IMR-90 (cell line): ENCODE measurements around the gene EXOC2. TPM values are rescaled to one million over a fixed set of nuclear protein-coding genes. Genes with fewer than 3 reads are reported as not detected.

Experiments
- ATAC-seq: fragments of 200-7000 bp; cut with Tn5 transposase; 2 replicates; pipeline ENCODE4 v1.9.1; 2020; ENCODE audit warnings: low read depth, mild to moderate bottlenecking, moderate library complexity
- BruUV-seq: library from RNA; stranded (reverse); fragments of 400-500 nt; replicated peaks from 2 replicates; lab custom pipeline; 2021; lab: Mats Ljungman, UMichigan
- CTCF ChIA-PET: fragments of 300-600 bp; formaldehyde crosslinking; extraction: SDS; loops from one replicate; lab custom pipeline; 2021; ENCODE audit warnings: antibody characterized with exemption; lab: Yijun Ruan, JAX
- POLR2A ChIA-PET: fragments of 300-600 bp; sonication (Branson Sonifier 250); formaldehyde crosslinking; loops from one replicate; lab custom pipeline; 2022; ENCODE audit warnings: antibody characterized with exemption; ENCODE audit not compliant: unreplicated experiment; lab: Charles Lee
- DNase-seq: peaks from one replicate; pipeline ENCODE4 v3.0.0; 2013
- H2AFZ ChIP-seq: replicated peaks from 2 replicates; pipeline ENCODE3; 2013; ENCODE audit warnings: low read length, mild to moderate bottlenecking; ENCODE audit not compliant: poor library complexity
- H2AK5ac ChIP-seq: 2 replicates; pipeline ENCODE4 v1.6.1; 2013; ENCODE audit warnings: low read depth, low read length, inconsistent platforms
- H2AK9ac ChIP-seq: replicated peaks from 2 replicates; pipeline ENCODE3; 2013; ENCODE audit warnings: mild to moderate bottlenecking, low read depth, low read length, moderate library complexity; ENCODE audit not compliant: poor library complexity
- H2BK120ac ChIP-seq: 2 replicates; pipeline ENCODE4 v1.6.1; 2013; ENCODE audit warnings: low read depth, low read length, inconsistent platforms
- H2BK15ac ChIP-seq: 3 replicates; pipeline ENCODE4 v1.6.1; 2013; ENCODE audit warnings: low read depth, low read length, inconsistent platforms
- H2BK20ac ChIP-seq: 2 replicates; pipeline ENCODE4 v1.6.1; 2013; ENCODE audit warnings: low read depth, mild to moderate bottlenecking, inconsistent platforms, low read length, moderate library complexity
- H2BK5ac ChIP-seq: 2 replicates; pipeline ENCODE4 v1.6.1; 2013; ENCODE audit warnings: mild to moderate bottlenecking, low read depth, low read length, inconsistent platforms; ENCODE audit not compliant: poor library complexity, severe bottlenecking
- H3K14ac ChIP-seq: replicated peaks from 2 replicates; pipeline ENCODE4 v1.6.1; 2013; ENCODE audit warnings: low read depth, low read length, inconsistent platforms
- H3K18ac ChIP-seq: 2 replicates; pipeline ENCODE4 v1.6.1; 2013; ENCODE audit warnings: low read depth, low read length, control low read depth
- H3K23ac ChIP-seq: 2 replicates; pipeline ENCODE4 v1.6.1; 2013; ENCODE audit warnings: low read depth, low read length, inconsistent platforms
- H3K27ac ChIP-seq: 2 replicates; pipeline ENCODE4 v1.5.1; 2013; ENCODE audit warnings: mild to moderate bottlenecking, control low read depth, low read length; ENCODE audit not compliant: insufficient read depth
- H3K27me3 ChIP-seq: 2 replicates; pipeline ENCODE4 v1.6.1; 2013; ENCODE audit warnings: low read length; ENCODE audit not compliant: control insufficient read depth, insufficient read depth
- H3K36me3 ChIP-seq: 2 replicates; pipeline ENCODE4 v1.6.1; 2013; ENCODE audit warnings: low read length, mixed read lengths; ENCODE audit not compliant: control insufficient read depth, insufficient read depth
- H3K4ac ChIP-seq: 2 replicates; pipeline ENCODE4 v1.6.1; 2013; ENCODE audit warnings: low read depth, low read length, inconsistent platforms
- H3K4me1 ChIP-seq: 2 replicates; pipeline ENCODE4 v1.6.1; 2013; ENCODE audit warnings: low read length, mixed read lengths; ENCODE audit not compliant: control insufficient read depth, insufficient read depth
- H3K4me2 ChIP-seq: 2 replicates; pipeline ENCODE4 v1.6.1; 2013; ENCODE audit warnings: low read depth, mild to moderate bottlenecking, control low read depth, low read length, moderate library complexity
- H3K4me3 ChIP-seq: 2 replicates; pipeline ENCODE4 v1.5.1; 2013; ENCODE audit warnings: low read depth, mild to moderate bottlenecking, control low read depth, low read length, moderate library complexity; ENCODE audit not compliant: insufficient read depth
- H3K56ac ChIP-seq: 2 replicates; pipeline ENCODE4 v1.6.1; 2013; ENCODE audit warnings: low read length, inconsistent platforms; ENCODE audit not compliant: insufficient read depth; ENCODE audit errors: extremely low read depth
- H3K79me1 ChIP-seq, 2 experiments: 2 replicates each; pipeline ENCODE4 v1.6.1; 2013; ENCODE audit warnings: low read length in 2 of 2, inconsistent platforms in 1 of 2, low read depth in 1 of 2
- H3K9ac ChIP-seq: 2 replicates; pipeline ENCODE4 v1.6.1; 2013; ENCODE audit warnings: low read depth, low read length, control low read depth
- H3K9me1 ChIP-seq: 2 replicates; pipeline ENCODE4 v1.6.1; 2013; ENCODE audit warnings: low read length, inconsistent platforms; ENCODE audit not compliant: insufficient read depth
- H3K9me3 ChIP-seq: 2 replicates; pipeline ENCODE4 v1.6.1; 2013; ENCODE audit warnings: low read length; ENCODE audit not compliant: control insufficient read depth, insufficient read depth
- H4K20me1 ChIP-seq: 2 replicates; pipeline ENCODE4 v1.6.1; 2013; ENCODE audit warnings: low read length, inconsistent platforms; ENCODE audit not compliant: insufficient read depth
- H4K5ac ChIP-seq: 2 replicates; pipeline ENCODE4 v1.6.1; 2013; ENCODE audit warnings: mild to moderate bottlenecking, low read depth, low read length, control low read depth
- H4K8ac ChIP-seq, 2 experiments: 2 replicates each; pipeline ENCODE4 v1.6.1; 2013; ENCODE audit warnings: low read depth in 2 of 2, low read length in 2 of 2, control low read depth in 1 of 2, inconsistent platforms in 1 of 2
- H4K91ac ChIP-seq: 2 replicates; pipeline ENCODE4 v1.6.1; 2013; ENCODE audit warnings: low read depth, low read length, inconsistent platforms; ENCODE audit not compliant: insufficient read depth
- BHLHE40 ChIP-seq: fragments of 150-350 bp; IDR thresholded peaks from 2 replicates; pipeline ENCODE4 v1.6.1; 2016; ENCODE audit warnings: mild to moderate bottlenecking, low read depth, low read length
- CHD1 ChIP-seq: IDR thresholded peaks from 2 replicates; pipeline ENCODE4 v1.6.1; 2012; ENCODE audit warnings: low read depth, low read length, improper control_type of control experiment
- FOS ChIP-seq: fragments of 150-350 bp; IDR thresholded peaks from 2 replicates; pipeline ENCODE4 v1.6.1; 2016; ENCODE audit warnings: low read depth, low read length
- MAFK ChIP-seq: IDR thresholded peaks from 2 replicates; pipeline ENCODE4 v1.6.1; 2012; ENCODE audit warnings: low read depth, low read length, improper control_type of control experiment
- MAZ ChIP-seq: IDR thresholded peaks from 2 replicates; pipeline ENCODE4 v1.6.1; 2012; ENCODE audit warnings: low read depth, mild to moderate bottlenecking, low read length, improper control_type of control experiment, moderate library complexity, borderline replicate concordance
- MXI1 ChIP-seq: IDR thresholded peaks from 2 replicates; pipeline ENCODE4 v1.6.1; 2012; ENCODE audit warnings: low read depth, mild to moderate bottlenecking, low read length, moderate library complexity, borderline replicate concordance
- NFE2L2 ChIP-seq: fragments of 150-350 bp; IDR thresholded peaks from 2 replicates; pipeline ENCODE4 v1.6.1; 2016; ENCODE audit warnings: low read depth, mild to moderate bottlenecking, low read length
- POLR2A ChIP-seq: IDR thresholded peaks from 2 replicates; pipeline ENCODE4 v1.6.1; 2012; ENCODE audit warnings: mild to moderate bottlenecking, low read depth, low read length
- RAD21 ChIP-seq: IDR thresholded peaks from 2 replicates; pipeline ENCODE4 v1.6.1; 2012; ENCODE audit warnings: low read length, improper control_type of control experiment
- RCOR1 ChIP-seq: IDR thresholded peaks from 2 replicates; pipeline ENCODE4 v1.6.1; 2012; ENCODE audit warnings: mild to moderate bottlenecking, low read length, improper control_type of control experiment; ENCODE audit not compliant: insufficient replicate concordance
- RFX5 ChIP-seq: IDR thresholded peaks from 2 replicates; pipeline ENCODE4 v1.8.0; 2012; ENCODE audit warnings: low read depth, mild to moderate bottlenecking, low read length, moderate library complexity
- SMC3 ChIP-seq: fragments of 150-350 bp; IDR thresholded peaks from 2 replicates; pipeline ENCODE4 v1.6.1; 2016; ENCODE audit warnings: low read depth, mild to moderate bottlenecking, antibody characterized with exemption, low read length, moderate library complexity
- WGBS, 2 experiments: methylation state at CpG; one replicate each; pipeline versions ENCODE4 v1.1.5 to v1.1.7; 2013; ENCODE audit warnings: missing lambda C conversion rate in 2 of 2; ENCODE audit not compliant: insufficient read length in 1 of 2; ENCODE audit errors: extremely low coverage in 2 of 2; 5-methylcytosine and 5-hydroxymethylcytosine counted together
- dilution Hi-C: fragments of 300-500 bp; cut with HindIII; formaldehyde crosslinking; loops from one replicate; pipeline ENCODE4 v1.14.3; 2018; ENCODE audit warnings: low sequenced_read_pairs; ENCODE audit not compliant: unreplicated experiment
- in situ Hi-C: fragments of 300-500 bp; cut with MboI; formaldehyde crosslinking; loops from 3 replicates; pipeline ENCODE4 v1.14.3; 2019; ENCODE audit warnings: low sequenced_read_pairs, inconsistent platforms, mixed read lengths
- intact Hi-C: fragments of 100-400 bp; cut with micrococcal nuclease; formaldehyde crosslinking; loops from 2 replicates; pipeline ENCODE4 v1.10.0; 2022
- polyA plus RNA-seq, 3 experiments: library from polyadenylated mRNA; depleted of rRNA; stranded (reverse); fragments of >200 nt; gene quantifications; 2 replicates each; pipeline ENCODE4 v1.2.3, GENCODE V29; 2012; ENCODE audit warnings: low replicate concordance in 1 of 3
- total RNA-seq: library from RNA; depleted of rRNA; stranded (reverse); fragments of >200 nt; gene quantifications from 2 replicates; pipeline ENCODE4 v1.2.3, GENCODE V29; 2012
- TF ChIP-seq, protein P1 (sequence below): conservative IDR thresholded peaks from 2 replicates; pipeline ENCODE4 v1.5.1; 2012; ENCODE audit warnings: mild to moderate bottlenecking, low read depth, low read length, improper control_type of control experiment
- TF ChIP-seq, protein P2 (sequence below): fragments of 150-350 bp; IDR thresholded peaks from 2 replicates; pipeline ENCODE4 v1.6.1; 2017; ENCODE audit warnings: mild to moderate bottlenecking, antibody characterized with exemption, low read length, low read depth
- TF ChIP-seq, protein P3 (sequence below): fragments of 150-350 bp; IDR thresholded peaks from 2 replicates; pipeline ENCODE4 v1.6.1; 2016; ENCODE audit warnings: low read depth, mild to moderate bottlenecking, low read length, moderate library complexity, borderline replicate concordance

EXOC2 gene
- total and polyA plus RNA-seq, 2 of the 4 experiments (the other 2 are of a cell fraction), result 13.1 to 37.3 TPM

DNA sequence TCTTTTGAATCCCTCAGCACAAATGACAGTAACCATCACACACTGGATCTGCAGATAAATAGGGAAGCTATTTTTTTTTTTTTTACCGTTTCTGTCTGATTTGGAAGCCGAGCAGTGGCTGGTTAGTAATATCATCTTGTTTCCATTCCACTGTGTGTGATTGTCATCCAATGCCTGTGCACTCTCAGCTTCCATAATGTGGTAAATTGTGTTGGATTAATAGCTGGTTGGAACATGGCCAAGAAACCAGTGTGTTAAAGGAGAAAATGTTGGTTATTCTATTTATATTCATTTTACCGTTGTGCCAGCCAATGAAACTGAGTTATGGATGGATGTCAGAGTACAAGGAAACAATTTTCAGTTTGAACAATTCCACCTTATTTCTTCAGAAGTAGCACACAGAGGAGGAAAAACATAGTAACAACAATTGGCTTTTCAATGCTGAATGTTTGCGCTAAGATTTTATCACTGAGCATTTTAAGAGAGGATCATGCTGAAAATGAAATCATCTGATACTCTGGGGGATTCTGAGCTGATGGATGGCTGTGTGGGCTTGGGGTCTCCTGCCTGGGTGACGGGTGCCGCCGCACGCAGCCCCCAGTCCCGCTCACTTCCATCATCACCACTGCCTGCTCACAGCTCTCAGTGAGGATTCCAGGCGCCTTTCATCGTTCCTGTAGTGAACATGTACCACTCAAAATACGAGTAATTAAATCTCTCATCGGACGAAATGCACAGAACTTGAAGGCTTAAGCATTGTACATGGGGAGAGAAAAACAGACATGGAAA, 40.7 kb upstream of the EXOC2 start:
- Histone ChIP-seq H3K14ac (no peak overlapping the region), H3K23ac (no peak overlapping the region), H3K27me3 (peaks cover 24% of the 10 kb centered on the region), H2BK20ac (no peak overlapping the region), H3K79me1 (no peaks in the 10 kb centered on the region), H4K20me1 (no peaks in the 10 kb centered on the region), H2BK5ac (no peak overlapping the region), H3K18ac (no peak overlapping the region), H3K4ac (no peak overlapping the region), H3K36me3 (no peaks in the 10 kb centered on the region), H2AK5ac (no peak overlapping the region), H3K9me1 (no peaks in the 10 kb centered on the region), H3K56ac (no peak overlapping the region), H3K27ac (no peak overlapping the region), H3K4me3 (no peak overlapping the region), H2BK120ac (no peak overlapping the region), H2BK15ac (no peak overlapping the region), H2AFZ (no peak overlapping the region), H3K9ac (no peak overlapping the region), H3K4me2 (no peak overlapping the region), H4K8ac (no peak overlapping the region), H4K5ac (no peak overlapping the region), H4K91ac (no peak overlapping the region), H3K4me1 (no peaks in the 10 kb centered on the region), H3K9me3 (no peaks in the 10 kb centered on the region), H2AK9ac (no peak overlapping the region)
- 60% methylated on average over 1 of the region's 14 CpGs; no CpG with 5 or more reads in 1 of the 2 experiments for WGBS, 2 experiments
- dilution Hi-C loops, result no loop called here
- ChIA-PET POLR2A (no interaction called here), CTCF (interaction anchor here (1.2 kb wide), 1 partner anchor 11 kb away, joined by 4 read pairs; no protein-coding TSS in a partner anchor)
- DNase-seq, result no peak
- intact Hi-C loops, result no loop called here
- in situ Hi-C loops, result no loop called here
- no peak for ATAC-seq
- BruUV-seq, result no TSS peak
- no peak for TF ChIP-seq RCOR1
- TF ChIP-seq MAFK, result no peak
- TF ChIP-seq RAD21, result no peak
- no peak for TF ChIP-seq FOS
- TF ChIP-seq MXI1, result no peak
- no peak for TF ChIP-seq POLR2A
- TF ChIP-seq CHD1, result no peak
- TF ChIP-seq, protein P1, sequence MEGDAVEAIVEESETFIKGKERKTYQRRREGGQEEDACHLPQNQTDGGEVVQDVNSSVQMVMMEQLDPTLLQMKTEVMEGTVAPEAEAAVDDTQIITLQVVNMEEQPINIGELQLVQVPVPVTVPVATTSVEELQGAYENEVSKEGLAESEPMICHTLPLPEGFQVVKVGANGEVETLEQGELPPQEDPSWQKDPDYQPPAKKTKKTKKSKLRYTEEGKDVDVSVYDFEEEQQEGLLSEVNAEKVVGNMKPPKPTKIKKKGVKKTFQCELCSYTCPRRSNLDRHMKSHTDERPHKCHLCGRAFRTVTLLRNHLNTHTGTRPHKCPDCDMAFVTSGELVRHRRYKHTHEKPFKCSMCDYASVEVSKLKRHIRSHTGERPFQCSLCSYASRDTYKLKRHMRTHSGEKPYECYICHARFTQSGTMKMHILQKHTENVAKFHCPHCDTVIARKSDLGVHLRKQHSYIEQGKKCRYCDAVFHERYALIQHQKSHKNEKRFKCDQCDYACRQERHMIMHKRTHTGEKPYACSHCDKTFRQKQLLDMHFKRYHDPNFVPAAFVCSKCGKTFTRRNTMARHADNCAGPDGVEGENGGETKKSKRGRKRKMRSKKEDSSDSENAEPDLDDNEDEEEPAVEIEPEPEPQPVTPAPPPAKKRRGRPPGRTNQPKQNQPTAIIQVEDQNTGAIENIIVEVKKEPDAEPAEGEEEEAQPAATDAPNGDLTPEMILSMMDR, result no peak
- TF ChIP-seq MAZ, result no peak
- no peak for TF ChIP-seq RFX5
- TF ChIP-seq BHLHE40, result no peak
- TF ChIP-seq, protein P2, sequence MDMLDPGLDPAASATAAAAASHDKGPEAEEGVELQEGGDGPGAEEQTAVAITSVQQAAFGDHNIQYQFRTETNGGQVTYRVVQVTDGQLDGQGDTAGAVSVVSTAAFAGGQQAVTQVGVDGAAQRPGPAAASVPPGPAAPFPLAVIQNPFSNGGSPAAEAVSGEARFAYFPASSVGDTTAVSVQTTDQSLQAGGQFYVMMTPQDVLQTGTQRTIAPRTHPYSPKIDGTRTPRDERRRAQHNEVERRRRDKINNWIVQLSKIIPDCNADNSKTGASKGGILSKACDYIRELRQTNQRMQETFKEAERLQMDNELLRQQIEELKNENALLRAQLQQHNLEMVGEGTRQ, result no peak
- TF ChIP-seq, protein P3, sequence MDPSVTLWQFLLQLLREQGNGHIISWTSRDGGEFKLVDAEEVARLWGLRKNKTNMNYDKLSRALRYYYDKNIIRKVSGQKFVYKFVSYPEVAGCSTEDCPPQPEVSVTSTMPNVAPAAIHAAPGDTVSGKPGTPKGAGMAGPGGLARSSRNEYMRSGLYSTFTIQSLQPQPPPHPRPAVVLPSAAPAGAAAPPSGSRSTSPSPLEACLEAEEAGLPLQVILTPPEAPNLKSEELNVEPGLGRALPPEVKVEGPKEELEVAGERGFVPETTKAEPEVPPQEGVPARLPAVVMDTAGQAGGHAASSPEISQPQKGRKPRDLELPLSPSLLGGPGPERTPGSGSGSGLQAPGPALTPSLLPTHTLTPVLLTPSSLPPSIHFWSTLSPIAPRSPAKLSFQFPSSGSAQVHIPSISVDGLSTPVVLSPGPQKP, result no peak
- no peak for TF ChIP-seq SMC3
- no peak for TF ChIP-seq NFE2L2
